Umbilical cord (tissue), 2 donors: ENCODE measurements around the gene KCNN3. TPM values are rescaled to one million over a fixed set of nuclear protein-coding genes. Genes with fewer than 3 reads are reported as not detected.
A peak's percentile ranks its signal among the peaks of the same experiment; 100 is the strongest.

ENCODE experiments used
- DNase-seq: peaks from one replicate; pipeline ENCODE4 v3.0.0-alpha.2; 2015; ENCODE audit warnings: low spot score
- total RNA-seq: library from RNA; depleted of rRNA; stranded (reverse); fragments of >200 nt; gene quantifications from one replicate; pipeline ENCODE4 v1.2.3, GENCODE V29; 2014; ENCODE audit warnings: low replicate concordance; ENCODE audit not compliant: insufficient read depth

The KCNN3 gene
- total RNA-seq, 1 donor from 2014 or later = 1.9 TPM

DNA sequence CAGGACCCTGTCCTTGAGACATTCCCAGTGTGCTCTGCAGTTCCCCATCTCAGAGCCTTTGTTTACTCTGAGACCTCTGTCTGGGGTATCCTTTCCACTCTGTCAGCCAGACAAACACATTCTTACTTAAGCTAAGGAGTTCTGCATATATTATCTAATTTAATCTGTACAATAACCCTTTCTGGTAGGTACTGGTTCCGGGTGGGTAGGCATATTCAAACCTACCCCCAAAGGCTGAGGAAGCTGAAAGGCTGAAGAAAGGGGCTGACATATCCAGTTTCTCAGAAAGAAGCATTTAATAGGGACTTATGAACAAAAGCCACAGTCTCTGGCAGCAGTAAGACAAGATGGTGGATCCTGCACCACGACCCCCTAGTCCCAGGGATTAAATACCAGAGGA, 53.1 kb downstream of the KCNN3 start:
- no peak for DNase-seq

DNA sequence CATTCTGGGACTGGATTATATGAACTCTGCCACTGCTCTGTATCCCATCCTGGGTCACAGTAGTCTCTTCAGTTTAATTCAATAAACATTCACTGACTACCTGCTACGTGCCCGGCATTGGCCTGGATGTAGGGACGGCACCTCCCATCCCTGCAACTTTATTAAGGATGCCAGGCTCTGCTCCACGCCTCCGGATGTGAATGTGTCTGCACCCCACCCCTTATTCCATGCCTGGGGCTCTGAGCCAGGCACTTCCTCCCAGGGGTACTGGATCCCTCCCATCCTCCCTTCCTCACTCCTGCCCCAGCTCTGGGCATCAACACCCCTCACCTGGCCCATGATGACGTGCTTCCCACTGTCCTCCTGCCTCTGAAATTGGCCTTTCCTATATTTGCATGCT, 53.7 kb downstream of the KCNN3 start:
- no peak for DNase-seq

DNA sequence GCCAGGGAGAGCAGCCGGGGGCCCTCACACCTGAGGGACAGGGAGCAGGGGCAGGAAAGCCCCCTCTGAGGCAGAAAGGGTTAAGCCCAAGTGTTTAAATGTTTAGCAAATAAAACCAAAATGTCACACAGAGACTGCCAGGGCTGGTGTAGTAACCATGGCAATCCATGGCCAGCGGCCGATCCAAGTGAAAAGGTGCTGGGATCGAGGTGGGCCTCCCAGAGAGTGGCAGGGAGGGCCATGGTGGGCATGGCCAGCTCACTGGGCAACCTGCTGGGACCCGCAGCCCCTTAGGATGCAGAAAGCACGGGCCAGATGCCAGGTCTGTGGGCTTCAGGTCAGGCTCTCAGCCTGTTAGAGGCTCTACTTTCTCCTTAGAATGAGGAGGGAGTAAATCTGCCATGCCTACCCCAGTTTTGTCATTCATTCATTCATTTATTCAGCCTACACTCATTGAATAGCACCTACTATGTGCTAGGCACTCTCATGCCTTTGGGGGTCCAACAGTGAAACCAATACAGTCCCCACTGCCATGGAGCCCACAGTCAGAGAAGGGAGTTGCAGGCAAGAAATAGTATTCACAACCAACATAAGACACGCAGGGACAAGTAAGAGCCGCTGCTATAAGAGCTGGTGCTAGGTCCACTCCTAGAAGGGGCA, 56.1 kb downstream of the KCNN3 start:
- no peak for DNase-seq

DNA sequence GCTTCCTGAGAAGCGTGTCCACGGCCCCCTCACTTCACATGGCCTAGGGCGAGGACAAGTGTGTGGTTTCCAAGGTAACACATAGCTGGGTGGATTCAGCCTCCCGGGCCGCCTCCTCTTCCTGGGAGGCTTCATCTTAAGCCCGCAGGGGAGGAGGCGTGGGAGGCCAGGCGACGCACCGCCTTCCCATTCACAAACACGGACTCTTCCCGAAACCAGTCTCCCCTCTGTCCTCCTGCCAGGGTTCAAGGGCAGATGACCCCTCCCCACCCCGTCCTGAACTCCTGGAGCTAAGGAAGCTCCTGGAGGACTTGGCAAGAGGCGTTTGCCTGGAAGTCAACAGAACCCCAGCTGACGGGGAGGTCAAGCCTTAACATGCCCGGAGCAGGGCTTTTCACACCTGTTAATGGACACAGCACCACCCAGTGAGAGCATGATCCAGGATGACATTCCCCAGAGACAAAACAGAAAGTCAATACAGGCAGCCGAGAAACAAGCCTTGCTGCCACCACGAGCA, 56.7 kb downstream of the KCNN3 start:
- peak; percentile 53 for DNase-seq

DNA sequence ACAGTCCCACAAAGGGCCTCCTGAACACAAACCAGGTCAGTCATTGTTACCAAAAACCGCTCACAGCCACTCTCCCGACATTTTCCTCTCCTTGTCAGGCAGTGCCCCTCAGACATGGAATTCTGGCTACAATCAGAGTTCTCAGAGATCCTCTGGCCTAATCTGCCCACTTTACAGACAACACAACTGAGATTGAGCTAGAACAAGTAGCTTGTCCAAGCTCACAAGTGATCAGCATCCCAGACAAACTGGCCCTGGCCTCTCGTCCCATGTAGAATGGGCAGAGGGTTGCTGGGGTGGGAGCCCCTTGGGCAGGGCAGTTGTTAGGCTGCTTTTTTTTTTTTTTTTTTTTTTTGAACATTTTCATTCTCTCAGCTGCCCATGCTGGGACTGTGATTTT, 57.2 kb downstream of the KCNN3 start:
- DNase-seq = no peak

DNA sequence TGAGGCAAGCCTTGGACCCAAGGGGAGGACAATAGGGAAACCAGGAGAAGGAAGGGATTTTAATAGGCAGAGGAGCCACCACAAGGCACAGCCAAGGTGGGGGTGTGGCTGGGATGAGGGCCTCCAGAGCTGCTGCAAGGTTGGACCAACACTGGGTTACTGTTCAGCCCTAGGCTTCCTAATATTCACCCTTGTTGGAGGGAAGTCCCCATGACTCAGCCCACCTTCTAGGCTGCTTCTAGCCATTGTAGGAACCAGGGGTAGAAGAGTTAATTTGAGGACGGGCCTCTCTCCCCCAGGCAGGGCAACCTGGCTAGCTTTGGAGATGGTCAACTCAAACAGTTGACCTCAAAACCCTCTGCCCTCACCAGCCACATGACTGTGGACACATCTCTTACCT, 59.5 kb downstream of the KCNN3 start:
- DNase-seq = no peak

DNA sequence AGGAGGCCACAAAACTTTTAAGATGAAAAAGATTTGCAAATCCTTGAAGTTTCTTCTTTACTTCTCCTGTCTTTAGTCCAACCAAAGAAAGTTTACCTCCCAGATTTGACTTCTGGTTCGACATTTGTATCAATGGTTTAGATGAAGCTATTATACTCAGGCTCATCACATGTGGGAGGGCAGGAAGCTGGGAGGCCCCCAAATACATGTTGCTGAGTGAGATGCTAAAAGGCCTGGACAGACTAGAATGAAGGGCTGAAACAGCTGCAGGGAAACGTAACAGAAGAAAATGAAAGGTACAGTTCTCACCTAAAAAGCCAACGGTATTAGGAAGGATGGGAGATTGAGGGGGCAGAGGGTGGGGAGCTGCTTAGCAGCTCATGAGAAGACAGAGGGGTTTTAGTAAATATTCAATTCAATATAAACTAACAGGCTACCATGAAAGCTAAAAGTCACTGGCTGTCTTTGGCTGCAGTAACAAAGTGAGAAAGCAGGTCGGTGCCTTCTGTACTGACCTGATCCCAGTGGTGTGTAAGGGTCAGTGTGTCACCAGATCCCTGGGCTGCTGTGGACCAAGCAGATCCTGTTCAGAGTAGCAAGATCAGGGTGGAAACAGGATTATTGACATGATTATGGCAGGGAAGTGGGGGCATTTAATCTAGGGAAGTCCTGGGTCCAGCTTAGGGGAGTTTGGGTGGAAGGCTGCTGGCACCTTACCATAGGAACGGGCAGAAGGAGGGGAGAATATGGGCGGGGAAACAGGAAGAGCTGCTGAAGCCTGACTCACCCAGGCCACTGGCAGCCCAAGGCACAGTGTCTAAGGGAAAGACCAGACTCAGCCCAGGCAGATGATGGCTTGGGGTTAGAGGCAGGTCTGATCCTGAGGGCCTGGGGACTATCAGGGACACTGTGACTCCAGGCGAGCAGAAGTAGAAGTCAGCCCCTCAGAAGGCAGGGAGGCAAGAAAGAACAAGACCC, 60.4 kb downstream of the KCNN3 start:
- peak; percentile 37 for DNase-seq

DNA sequence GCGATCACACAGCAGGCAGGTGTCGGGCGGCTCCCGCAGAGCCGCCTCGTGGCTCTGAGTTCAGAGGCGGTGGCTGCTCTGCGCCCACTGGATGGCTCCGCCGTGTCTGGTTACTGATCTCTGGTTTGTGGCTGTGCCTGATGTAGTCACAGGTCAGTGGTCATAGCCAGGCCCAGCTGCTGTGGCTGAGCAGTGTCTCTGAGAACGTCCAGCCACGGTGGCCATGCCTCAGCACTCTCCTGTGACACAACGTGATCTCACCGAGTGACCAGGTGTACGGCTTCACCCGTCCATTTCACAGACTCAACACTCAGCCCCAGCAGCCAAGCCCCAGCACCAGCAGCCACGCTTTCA, 61.2 kb downstream of the KCNN3 start:
- no peak for DNase-seq

DNA sequence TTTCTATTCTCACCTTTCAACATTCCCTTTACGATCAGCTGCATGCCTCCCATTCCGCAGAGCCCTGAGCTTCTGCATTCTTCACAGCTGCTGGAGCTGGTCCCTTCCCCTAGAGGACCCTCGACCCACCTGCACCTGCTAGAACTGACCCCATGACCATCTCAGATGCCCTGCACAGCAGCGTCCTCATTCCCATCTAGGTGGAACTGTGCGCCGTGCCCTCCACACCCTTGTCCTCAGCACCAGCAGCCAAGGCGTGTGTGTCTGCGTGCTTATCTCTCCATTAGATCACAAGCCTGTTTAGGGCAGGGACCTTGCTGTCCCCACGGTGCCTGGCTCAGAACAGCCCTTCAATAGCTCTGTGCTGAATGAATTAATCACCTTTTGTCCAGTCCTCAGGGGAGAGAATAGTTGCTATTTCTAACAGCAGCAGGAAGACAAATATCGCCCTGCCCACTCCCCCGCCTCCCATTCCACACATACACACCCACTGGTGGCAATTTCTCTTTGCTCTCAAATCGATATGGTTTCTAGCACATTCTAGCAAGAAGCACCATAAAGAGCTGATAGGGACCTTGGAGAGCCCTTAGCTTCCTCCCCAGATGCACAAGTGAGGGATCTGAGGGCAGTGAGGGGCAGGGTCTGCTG, 61.7 kb downstream of the KCNN3 start:
- DNase-seq = no peak

DNA sequence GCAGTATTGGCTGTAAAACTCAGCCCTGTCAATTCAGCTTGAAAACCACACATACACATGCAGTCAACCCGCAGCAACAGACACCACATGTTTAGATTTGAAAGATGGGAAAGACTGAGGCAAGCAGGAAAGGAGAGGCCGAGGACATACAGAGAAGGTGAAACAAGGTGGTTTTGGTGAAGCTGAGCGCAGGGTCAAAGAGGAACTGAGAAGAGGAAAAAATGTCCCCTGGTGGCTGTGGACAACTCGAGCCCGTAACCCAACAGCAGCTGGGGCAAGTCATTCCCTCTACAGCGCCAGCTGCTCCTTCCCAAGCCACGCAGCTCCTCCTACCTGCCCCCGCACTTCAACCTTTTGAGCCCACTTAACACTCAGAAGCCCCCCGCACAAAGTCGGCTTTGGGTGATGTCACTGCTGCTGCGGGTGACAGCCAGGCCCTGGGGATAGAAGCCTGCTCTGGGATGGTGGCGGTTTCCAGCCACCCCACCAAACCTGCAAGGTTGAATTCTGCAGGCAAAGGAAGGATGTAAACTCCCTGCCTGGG, 63.0 kb downstream of the KCNN3 start:
- DNase-seq = no peak

DNA sequence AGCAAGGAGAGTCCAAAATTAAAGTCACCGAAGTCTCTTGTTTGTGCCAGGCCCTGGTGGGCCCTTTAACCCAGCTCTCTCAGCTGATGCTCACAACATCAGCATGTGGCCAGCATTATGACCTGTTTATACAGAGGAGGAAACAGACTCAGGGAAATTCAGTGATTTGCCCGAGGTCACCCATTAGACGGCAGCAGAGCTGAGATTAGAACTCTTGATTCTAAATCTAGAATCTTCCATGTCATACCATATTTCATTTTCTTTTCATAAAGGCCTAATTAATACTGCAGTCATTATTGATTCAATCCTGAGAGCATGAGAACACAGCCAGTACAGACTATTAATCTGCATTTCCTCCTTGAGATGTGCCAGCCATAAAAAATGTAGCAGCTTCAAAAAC, 63.7 kb downstream of the KCNN3 start:
- DNase-seq = no peak

DNA sequence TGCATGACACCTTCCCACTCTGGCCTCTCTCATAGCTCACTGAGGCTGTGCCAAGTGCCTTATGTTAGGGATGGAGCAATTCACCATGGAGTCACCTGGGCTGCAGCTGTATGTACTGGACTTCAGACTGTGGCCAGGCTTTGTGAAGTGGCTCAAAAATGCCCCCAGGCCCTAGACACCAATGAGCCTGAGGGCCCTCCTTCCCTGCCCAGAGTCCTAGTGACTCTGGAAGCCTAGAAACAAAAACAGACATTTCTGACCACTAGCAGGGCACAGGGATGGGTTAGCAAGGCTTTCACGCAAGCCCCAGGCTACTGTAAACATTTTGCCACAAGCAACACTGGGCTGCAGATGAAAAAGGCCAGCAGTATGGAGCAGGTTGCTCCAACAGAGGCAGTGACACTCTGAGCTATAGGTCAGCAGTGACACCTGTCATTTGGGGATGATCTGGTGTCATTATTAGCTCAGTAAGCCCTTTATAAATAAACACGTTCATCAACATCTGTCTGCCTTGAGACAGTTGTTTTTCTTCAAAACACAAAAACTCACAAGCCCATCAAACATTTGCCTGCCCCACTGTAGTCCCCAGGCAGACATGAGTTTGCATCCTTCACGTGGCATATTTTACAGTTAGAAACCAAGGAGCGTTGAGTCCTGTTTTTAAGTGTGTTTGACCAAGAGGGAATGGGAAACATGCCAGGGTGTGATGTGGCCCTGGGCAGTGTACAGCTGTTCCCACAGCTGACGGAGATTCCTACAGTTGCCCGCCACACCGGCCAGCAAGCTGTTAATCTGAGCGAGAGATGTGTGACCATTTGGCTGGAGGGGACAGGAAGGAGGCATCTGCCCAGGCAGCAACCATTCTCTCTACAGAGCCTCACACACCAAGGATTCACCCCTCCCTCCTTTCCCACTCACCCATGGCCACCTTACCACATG, 66.8 kb downstream of the KCNN3 start:
- DNase-seq = no peak

DNA sequence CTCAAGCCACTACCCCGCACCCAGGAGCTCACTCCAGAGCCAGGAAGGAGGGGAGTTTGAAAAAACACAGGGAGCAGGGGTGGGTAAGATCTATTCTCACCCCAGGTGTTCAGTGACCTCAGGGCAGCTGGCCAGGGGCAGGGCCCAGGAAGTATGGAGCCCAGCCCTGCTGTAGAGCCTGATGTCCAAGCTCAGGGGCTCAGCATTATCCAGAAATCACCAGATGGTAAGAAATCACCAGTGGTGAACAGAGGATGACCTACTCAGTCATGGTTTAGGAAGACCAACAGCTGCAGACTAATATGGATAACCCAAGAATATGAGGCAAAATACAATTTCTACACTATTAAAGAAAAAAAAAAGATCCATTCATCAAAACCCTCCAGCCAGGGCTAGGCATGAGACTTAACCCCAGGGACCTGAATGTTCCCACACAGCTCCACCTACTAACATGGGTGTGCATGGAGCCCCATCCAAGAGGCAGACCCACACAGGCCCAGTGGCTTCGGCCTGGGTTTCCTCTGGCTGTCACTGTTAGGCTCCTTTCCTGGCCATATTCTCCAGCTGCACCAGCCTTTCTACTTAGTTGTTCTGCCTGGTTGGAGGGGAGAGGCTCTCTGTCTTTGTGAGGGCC, 67.6 kb downstream of the KCNN3 start:
- no peak for DNase-seq

DNA sequence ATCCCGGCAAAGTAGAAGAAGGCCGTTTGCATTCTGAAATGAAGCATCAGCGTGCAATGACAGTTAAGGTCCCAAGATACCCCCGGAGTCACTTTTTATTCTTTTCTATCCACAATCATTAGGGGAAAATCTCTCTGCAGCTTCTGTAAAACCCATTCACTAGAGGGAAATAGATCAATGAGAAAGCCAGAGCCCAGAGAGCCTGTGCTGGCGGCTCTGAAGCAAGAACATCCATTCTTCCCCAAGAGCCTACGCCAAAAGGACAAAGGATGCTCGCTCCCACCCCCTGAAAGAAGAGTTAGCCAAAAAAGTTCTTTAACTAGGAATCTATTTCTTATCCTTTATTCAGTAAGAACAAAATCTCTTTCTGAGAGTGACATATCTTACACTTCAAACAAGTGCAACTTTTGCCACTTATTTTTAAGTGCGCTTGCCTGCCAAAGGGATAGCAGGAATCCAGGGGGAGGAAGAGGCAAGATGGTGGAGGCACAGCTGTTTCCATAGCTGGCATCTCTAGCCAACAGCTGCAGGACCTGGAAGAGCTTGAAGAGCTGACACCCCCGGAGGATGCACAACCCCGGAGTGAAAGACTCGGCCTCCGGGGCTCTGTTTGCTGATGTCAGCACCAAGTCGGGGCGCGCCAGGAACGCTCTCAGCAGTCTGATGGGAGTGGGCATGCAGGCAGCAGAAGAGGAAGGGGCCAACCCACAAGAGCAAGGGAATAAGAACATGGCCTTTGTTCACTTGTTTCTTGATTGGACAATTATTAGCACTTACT, 68.7 kb downstream of the KCNN3 start:
- no peak for DNase-seq

DNA sequence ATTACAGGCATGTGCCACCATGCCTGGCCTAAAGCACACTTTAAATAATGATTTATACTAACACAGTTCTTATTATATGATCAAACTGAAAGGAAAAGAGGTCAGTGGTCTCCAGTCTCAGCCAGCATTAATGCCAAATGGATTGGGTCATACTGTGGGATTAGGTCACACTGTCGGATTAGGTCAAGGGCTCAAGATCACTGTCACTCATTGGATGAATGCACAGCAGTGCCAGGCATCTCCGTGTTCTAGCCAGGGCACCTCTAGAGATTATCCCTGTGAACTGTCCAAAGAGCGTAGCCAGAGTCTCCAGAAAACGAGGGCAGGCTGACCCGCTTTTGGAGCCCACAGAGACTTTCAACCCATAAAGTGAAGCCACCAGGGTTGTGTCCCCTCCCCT, 70.9 kb downstream of the KCNN3 start:
- no peak for DNase-seq

DNA sequence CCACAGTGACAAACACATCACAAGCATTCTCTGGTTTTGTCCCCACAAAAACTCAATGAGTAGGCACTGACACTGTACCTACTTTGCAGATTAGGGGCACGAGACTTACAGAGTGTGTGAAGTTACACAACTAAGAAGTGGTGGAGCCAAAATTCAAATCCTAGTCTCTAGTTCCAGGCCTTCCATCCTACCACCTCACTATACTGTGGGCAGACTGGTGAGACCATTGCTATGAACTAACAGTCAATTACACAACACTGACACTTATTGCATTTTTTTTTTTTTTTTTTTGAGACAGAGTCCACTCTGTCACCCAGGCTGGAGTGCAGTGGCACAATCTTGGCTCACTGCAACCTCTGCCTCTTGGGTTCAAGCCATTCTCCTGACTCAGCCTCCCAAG, 71.4 kb downstream of the KCNN3 start:
- no peak for DNase-seq

DNA sequence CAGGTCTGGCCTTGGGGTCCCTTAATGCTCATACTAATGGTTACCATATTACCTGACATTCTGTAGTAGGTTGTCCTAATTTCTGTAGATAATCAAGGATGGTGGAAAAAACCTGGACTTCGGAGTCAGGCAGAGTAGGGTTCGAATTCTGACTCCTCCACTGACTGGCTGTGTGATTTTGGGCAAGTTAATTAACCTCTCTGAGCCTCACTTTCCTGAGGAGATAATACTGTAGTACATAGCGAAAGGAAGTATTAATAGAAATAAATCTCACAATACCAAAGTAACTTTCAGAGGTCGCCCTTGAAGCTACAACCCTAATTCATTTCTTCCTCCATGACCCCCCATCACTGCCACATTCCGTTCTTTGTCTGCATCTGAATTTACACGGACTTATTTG, 72.9 kb downstream of the KCNN3 start:
- no peak for DNase-seq

DNA sequence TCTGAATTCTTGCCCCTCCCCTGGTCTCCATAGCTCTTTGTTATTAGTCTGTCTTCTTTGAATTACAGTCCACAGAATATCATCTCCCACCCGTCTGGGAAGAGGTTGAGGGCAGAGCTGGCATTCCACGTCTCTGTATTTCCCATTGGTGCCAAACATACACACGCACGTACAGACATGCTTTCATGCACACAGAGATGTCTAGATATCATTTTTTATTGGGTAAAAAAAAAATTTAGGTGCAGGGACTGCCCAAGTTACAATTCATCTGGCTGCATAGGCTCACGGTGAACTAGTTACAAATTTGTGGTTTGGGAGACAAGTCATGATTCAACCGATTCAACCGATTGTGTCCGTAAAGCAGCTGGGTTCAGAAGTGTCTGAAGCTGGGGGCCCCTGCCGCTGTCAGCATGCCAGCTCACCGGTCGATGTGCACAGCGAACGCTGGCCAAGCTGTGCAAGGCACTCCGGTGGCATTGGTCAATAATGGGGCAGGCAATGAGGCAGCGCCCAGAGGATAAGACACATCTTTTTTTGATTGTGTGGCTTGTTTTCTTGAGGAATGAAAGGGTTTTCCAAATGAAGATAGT, 73.7 kb downstream of the KCNN3 start:
- no peak for DNase-seq

DNA sequence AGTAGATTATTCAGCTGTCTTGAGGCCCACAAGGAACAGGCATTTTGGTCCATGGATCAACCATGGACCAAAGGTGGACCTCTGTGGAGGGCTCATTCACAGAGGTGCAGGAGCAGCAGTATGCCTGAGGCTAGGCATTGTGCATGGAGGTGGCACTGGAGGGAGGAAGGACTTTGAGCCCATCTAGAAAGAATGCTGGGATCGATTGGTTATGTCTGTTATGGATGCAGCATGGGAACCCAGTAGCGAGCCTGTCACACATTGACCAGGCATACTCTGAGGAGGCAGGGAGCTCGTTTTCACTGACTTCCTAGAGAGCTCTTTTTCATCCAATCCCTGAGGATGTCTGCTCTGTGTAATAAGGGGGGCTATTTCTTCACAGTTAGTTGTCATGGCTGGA, 75.5 kb downstream of the KCNN3 start:
- DNase-seq = no peak
